IPS-18c (cell line): ENCODE results near the gene WDR5.

Experiments
- H3K4me3 ChIP-seq: 2 replicates; pipeline ENCODE4 v1.7.0; 2013; ENCODE audit warnings: low read depth, mild to moderate bottlenecking, low read length, moderate library complexity; ENCODE audit not compliant: insufficient read depth
- H3K9me3 ChIP-seq: one replicate; pipeline ENCODE4 v1.6.1; 2013; ENCODE audit warnings: mild to moderate bottlenecking, low read length, moderate library complexity; ENCODE audit not compliant: control insufficient read depth, insufficient read depth

Gene WDR5

DNA sequence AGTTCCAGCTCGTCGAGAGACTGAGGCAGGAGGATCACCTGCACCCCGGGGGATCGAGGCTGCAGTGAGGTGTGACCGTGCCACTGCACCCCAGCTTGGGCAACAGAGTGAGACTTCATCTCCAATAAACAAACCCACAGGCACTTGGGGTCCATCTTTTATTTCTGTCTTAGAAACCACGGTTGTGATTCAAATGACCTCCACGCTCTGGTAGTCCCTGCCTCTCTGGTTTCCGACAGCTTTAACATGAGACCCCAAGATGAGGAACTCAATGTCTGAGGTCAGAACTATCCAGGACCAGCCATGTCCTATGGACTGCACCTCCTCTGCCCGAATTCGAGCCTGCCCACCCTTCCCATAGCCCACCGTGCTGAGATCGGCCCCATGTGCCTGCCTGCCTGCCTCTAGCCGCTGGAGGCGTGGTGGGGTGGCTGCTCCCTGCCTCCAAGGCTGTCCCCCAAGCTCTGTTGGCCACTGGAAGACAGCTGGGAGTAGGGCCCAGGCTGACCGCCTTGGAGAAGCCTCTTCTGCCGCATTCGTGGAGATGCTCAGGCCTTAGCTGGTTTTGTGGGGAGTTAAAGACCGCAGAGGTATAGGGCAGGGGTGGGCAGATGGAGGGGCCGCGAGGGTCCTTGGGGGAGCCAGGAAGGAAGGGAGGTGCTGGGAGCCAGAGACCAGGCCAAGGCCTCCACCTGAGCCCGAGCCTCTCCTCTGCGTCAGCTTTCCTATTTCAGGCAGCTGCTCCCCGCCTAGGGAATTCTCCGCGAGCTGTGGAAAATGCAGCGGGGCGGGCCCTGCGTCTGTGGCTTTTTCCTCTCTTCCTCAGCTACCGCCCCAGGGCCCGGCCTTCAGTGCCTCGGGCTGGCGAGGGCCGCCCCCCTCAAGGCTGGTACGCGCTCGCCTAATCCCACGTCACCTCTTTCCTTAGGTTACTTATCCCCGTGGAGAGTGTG lies 6.9 kb upstream of the WDR5 start:
- no peak overlapping the region for H3K4me3 ChIP-seq
- no peaks in the 10 kb centered on the region for H3K9me3 ChIP-seq

DNA sequence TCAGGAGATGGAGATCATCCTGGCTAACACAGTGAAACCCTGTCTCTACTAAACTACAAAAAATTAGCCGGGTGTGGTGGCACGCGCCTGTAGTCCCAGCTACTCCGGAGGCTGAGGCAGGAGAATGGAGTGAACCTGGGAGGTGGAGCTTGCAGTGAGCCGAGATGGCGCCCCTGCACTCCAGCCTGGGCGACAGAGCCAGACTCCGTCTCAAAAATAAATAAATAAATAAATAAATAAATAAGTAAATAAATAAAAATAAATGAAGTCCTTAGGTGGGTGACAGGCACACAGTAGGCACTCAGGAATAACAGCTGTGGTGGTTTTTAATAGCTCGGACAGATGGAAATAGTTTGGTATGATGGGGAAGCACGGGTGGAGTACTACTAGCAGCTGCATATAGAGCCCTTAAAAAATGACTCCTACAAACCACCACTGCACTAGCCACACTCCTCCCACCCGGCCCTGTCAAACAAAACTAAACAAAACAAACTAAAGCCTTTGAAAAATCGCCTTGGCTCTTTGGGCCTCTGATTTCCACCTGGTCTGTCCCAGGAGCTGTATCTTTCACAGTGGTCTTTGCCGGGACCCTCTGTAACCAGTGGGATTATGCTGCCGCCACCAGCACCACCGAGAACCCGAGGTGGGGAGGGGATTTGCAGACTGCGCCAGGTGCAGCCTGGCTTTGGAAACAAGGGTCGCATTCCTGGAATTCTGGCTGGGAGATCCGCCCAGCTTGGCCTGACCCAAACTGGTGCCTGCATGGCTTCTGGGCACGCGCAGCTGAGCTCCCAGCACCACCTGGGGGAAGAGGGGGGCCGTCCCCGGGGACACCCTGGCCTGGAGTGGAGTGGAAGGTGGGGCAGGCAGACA lies 5.1 kb upstream of the WDR5 start:
- H3K9me3 ChIP-seq = no peaks in the 10 kb centered on the region
- H3K4me3 ChIP-seq = no peak overlapping the region

DNA sequence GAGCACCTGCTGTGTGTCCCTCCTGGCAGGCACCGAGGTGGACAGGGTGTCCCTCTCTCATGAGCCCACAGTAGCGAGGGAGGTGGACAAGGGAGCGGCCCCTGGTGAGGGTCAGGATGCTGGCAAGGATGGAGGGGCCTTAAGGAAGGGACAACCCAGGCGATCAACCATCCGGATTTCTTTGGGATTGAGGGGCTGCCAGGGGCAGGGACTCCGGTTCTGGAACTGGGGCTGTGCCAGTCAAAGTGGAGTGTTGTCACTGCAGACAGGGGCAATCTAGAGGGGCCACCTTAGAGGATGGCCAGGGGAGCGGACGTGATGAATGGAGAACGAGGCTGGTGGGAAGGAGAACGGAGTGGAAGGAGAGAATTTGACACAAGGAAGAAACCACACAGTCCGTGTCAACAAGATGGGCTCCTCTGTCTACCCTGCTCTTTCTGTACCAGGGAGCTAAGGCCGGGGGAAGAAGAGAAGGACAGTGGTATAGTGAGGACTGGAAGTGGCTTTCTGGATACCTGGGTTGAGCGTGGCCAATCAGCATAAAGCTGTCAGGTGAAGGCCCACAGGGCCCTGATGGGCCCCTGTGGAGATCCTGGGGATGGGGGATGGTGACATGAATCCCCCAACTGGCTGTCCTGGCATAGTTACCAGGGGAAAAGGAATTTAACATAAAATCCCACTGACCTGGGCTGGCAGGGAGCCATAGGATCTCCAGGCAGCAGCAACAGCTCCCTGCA lies 4.2 kb upstream of the WDR5 start:
- Histone ChIP-seq H3K9me3 (peaks cover 3% of the 10 kb centered on the region), H3K4me3 (no peak overlapping the region)

DNA sequence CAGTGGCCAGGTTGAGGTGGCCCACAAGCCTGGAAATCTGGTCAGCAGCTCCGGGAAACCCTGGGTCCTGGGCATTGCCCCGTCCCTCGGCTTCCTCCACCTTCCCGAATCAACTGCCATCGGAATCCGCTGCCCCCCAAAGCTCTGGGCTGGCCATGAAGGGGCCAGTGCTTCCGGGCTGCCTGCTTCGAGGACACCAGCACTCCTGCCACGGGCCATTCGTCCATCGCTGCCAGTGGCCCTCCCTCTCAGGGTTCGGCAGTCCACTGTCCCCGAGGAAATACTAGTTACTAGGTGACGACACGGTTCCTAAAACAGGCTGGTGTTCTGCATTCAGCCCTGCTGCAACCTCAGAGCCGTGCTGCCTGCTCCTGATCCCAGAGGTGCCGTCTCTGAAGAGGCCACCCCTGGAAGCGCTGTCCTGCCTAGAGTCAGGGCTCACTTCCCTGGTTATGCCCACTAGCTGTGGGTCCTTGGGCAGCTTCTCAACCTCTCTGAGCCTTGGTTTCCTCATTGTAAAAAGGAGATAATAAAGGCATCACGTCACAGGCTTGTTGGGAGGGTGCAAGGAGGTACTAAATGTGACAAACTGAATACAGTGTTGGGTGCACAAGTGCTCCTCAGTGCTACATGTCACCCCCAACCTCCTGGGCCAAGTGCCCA lies 3.5 kb upstream of the WDR5 start:
- H3K9me3 ChIP-seq = peaks cover 3% of the 10 kb centered on the region
- H3K4me3 ChIP-seq = no peak overlapping the region

DNA sequence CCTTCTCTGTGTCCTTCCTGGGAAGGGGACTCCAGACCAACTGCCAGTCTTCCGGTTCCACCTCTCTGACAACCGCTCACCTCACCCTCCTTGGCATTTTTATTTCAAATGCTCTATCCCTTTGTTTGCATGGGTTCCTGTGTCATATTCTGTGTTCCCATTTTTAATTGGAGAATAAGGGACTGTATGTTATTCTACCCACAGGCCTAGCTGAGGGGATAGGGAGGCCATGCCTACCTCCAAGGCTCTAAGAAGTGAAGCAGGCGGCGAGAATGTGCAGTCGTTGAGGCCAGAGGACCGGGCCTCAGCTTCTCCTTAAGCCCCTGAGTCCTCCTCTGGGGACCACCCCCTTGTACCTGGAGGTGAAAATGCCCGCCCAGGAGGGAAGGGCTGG lies 936 bp upstream of the WDR5 start:
- Histone ChIP-seq H3K9me3 (peaks cover 3% of the 10 kb centered on the region), H3K4me3 (peak overlapping the region; percentile 81)

- Histone ChIP-seq H3K9me3 (peaks cover 3% of the 10 kb centered on the region), H3K4me3 (peak overlapping the region; percentile 74)
Measured at GRCh38 chr9:134136118-134136995, 475 bp downstream of the WDR5 start.

GRCh38 chr9:134136996-134137299 lies 1.1 kb downstream of the WDR5 start:
- peaks cover 3% of the 10 kb centered on the region for H3K9me3 ChIP-seq

GRCh38 chr9:134138292-134138691 lies 2.4 kb downstream of the WDR5 start:
- Histone ChIP-seq H3K9me3 (peaks cover 3% of the 10 kb centered on the region), H3K4me3 (no peak overlapping the region)

More at GRCh38 chr9:134136996-134137299, 1.1 kb downstream of the WDR5 start:
- peak overlapping the region; percentile 74 for H3K4me3 ChIP-seq

DNA sequence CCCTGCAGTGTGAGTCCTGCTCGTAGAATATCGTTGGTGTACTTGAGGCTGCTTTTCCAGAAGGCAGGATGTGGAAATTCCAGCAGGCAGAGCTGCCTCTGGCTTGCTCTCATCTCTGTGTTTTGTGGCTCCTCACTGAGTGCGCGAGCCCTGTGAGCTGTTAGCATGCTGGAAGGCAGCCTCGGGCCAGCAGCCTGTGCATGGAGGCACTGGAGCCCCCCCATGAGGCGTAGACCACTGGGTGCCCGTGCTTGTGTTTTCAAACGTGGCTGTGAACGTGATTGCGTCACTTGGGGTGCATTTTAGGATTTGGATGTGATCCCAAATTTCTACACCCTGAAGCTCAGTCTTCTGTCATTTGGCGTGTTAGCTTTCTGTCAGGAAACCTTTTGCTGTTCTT lies 3.2 kb downstream of the WDR5 start:
- Histone ChIP-seq H3K4me3 (no peak overlapping the region), H3K9me3 (peaks cover 3% of the 10 kb centered on the region)

GRCh38 chr9:134141906-134142305 lies 6.0 kb downstream of the WDR5 start:
- Histone ChIP-seq H3K4me3 (no peak overlapping the region), H3K9me3 (no peaks in the 10 kb centered on the region)

DNA sequence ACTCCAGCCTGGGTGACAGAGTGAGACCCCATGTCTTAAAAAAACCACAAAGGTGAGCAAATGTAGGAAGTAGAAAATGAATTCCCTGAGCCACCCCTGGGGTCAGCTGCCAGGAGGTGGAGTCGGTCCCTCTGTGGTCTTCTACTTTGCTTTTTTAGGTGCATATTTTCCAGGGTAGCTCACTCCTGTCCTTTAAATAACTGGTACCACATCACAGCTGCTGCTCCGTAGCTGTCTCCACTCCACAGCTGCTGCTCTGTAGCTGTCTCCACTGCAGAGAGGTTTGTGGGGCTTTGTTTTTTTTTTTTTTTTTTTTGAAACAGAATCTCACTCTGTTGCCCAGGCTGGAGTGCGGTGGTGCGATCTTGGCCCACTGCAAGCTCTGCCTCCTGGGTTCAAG lies 8.9 kb downstream of the WDR5 start:
- Histone ChIP-seq H3K4me3 (no peak overlapping the region), H3K9me3 (no peaks in the 10 kb centered on the region)

- Histone ChIP-seq H3K4me3 (no peak overlapping the region; the same call in 1 of the 2 replicates), H3K9me3 (no peaks in the 10 kb centered on the region)
Measured at GRCh38 chr9:134145262-134145661, 9.4 kb downstream of the WDR5 start.

GRCh38 chr9:134146774-134147493 lies 11.1 kb downstream of the WDR5 start:
- Histone ChIP-seq H3K4me3 (no peak overlapping the region), H3K9me3 (no peaks in the 10 kb centered on the region)

DNA sequence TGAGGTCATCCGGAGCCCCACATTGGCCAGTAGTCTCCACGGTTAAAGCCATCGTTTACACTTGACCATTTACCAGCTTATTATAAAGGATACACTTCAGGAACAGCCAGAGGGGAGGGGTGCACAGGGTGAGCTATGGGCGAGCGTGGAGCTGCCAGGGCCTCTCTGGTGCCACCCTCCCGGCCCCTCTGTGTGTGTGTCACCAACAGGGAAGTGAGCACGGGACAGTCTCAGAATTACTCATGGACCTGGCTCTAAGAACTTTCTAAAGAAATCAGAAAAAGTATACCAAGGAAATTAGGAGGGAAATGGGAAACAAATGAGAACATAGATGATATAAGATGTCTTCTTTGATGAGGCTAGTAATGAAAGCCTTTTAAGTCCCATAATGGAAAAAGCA lies 13.5 kb downstream of the WDR5 start:
- no peaks in the 10 kb centered on the region for H3K9me3 ChIP-seq
- no peak overlapping the region for H3K4me3 ChIP-seq

- no peak overlapping the region for H3K4me3 ChIP-seq
- H3K9me3 ChIP-seq = no peaks in the 10 kb centered on the region
Measured at GRCh38 chr9:134150557-134151214, 14.8 kb downstream of the WDR5 start.
